GM19372 (cell line): Measurements from ENCODE around the gene PIK3CA.
"Not testable (repeated sequence)": the region's sequence is repeated elsewhere in the genome, so short reads cannot be mapped to it uniquely, and the experiment has no call there.

Experiments
- ATAC-seq: cut with Tn5 transposase; IDR thresholded peaks from one replicate; pipeline ENCODE4 v1.9.1; 2021; ENCODE audit warnings: mild to moderate bottlenecking, low read depth, moderate library complexity; ENCODE audit not compliant: unreplicated experiment

Gene PIK3CA

GRCh38 chr3:179258820-179259219, 110.7 kb downstream of the PIK3CA start:
- ATAC-seq = no peak

- ATAC-seq = not testable (repeated sequence)
Measured at GRCh38 chr3:179259959-179260756, 112.0 kb downstream of the PIK3CA start.

DNA sequence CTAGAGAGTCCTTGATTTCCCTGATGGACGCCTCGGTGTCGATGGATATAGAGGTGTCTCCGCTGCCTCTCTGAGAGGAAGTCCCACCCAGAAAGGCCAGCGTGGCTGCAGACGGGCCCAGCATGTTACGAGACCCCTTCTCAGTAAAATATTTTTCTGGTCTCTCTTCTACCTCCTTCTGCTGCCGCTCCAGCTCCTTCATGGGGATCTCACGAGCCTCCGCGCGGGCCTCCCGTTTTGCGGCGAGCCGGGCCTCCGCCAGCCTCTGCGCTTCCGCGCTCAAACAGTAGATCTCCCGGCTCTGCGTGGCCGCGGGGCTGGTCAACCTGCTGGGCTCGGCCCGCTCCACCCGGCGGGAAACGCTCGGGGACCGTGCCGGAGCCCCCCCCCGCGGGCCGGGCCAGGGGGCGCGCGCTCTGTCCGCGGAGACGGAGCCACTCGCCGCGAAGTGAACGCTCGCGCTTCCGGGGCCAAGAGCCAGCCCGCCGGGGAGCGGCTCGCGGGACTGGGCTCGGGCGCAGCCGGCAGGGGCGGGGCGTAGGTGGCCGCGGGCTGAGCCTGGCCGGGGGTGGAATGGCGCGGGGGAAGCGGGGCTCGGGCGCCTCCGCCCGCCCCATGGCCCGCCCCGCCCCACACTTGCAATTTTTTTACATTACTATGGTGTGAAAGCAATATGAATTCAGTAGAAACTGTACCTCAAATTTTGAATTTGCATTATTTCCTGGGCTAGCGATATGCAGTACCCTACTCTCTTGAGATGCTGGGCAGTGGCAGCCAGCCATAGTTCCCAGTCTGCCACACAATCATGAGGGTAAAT, 113.0 kb downstream of the PIK3CA start:
- ATAC-seq = peak; percentile 88

DNA sequence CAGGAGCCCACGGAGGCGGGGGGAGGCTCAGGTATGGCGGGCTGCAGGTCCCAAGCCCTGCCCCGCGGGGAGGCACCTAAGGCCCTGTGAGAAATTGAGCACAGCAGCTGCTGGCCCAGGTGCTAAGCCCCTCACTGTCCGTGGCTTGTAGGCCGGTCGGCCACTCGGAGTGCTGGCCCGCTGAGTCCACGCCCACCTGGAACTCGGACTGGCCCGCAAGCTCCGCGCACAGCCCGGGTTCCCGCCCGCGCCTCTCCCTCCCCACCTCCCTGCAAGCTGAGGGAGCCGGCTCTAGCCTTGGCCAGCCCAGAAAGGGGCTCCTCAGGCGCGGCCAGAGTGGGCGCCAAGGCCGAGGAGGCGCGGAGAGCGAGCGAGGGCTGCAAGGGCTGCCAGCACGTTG, 115.0 kb downstream of the PIK3CA start:
- no peak for ATAC-seq

DNA sequence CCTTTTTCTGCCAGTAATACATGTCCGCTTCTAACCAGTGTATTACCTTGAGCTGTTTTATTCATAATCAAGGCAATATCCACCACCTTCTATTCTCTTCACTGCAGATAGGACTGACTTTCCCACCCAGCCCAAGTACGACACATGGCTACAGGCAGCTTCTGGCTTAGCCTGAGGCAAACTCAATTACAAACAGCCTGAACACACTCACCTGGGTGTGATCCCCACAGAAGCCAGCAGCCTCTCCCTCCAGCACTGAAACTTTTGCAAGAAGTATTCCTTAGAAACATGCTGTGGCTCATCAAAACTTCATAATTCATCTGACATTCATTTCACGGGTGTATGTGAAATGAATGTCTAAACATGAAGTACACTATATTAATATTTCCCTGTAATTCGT, 116.3 kb downstream of the PIK3CA start:
- ATAC-seq = no peak

DNA sequence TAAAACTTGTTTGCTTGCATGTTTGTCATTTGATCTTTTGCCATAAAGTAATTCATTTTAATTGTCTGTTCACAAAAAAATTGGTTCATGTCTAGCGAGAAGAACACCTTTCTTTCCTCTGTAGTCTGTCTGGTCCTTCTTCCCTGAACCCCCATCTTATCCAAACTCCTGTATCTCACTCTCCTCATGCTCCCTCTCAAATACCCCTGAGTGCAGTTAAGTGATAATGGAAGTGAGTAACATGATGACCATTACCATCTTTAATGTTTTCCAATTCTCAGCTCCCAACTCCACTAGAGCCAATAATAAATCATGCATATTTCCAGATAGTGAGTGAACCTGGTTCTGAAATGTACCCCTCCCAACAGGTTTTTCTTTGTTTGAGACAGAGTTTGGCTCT, 116.9 kb downstream of the PIK3CA start:
- ATAC-seq = no peak

- ATAC-seq = peak; percentile 33
Measured at GRCh38 chr3:179265875-179266274, 117.7 kb downstream of the PIK3CA start.

- no peak for ATAC-seq
Measured at GRCh38 chr3:179266701-179267211, 118.6 kb downstream of the PIK3CA start.

- ATAC-seq = no peak
Measured at GRCh38 chr3:179268400-179269051, 120.4 kb downstream of the PIK3CA start.

DNA sequence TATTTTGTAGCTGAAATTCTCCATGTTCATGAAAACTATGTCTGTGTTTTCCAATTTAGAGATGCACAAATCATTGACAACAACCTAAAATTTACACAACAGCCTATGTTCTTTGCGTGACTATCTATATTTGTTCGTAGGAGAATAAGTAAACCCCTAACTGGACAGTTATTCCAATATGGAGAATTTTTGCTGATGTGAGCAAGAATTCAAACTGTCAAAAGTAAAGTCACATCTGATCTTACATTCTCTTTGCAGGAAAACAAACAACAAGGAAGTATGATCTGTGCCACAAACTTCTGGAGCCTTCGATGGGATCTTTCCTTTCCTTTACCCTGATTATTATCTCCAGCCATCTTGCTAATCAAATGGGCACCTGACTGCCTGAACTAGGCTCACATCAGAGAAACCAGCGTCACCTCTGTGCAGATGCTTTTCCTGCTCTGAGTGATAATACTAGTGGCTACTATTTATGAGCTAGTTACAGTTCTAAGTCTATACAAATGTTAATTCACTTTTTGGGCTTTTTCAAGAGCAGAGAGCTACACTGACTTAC, 121.1 kb downstream of the PIK3CA start:
- ATAC-seq = no peak

DNA sequence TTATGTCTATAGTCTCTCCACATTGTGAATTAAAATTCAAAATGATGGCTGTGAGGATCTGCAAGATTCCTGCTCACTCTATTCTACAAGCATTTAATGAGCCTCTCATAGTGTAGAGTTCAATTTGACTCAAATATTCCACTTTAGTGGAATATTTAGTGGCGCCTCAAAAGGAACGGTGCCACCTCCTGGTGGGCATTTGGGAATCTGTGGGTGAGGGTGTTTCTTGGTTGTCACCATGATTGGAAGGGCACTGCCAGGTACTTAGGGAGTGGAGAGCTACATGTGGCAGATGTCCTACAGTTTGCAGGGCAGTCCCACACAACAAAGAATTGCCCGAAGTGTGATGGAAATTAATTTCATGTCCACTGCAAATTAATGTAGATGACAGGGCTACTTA, 124.2 kb downstream of the PIK3CA start:
- ATAC-seq = no peak

DNA sequence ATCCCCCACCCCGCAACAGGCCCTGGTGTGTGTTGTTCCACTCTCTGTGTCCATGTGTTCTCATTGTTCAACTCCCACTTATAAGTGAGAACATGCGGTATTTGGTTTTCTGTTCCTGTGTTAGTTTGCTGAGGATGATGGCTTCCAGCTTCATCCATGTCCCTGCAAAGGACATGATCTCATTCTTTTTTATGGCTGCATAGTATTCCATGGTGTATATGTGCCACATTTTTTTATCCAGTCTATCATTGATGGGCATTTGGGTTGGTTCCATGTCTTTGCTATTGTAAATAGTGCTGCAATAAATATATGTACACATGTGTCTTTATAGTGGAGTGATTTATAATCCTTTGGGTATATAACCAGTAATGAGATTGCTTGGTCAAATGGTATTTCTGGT, 126.3 kb downstream of the PIK3CA start:
- ATAC-seq = not testable (repeated sequence)

- no peak for ATAC-seq
Measured at GRCh38 chr3:179276001-179276400, 127.8 kb downstream of the PIK3CA start.

DNA sequence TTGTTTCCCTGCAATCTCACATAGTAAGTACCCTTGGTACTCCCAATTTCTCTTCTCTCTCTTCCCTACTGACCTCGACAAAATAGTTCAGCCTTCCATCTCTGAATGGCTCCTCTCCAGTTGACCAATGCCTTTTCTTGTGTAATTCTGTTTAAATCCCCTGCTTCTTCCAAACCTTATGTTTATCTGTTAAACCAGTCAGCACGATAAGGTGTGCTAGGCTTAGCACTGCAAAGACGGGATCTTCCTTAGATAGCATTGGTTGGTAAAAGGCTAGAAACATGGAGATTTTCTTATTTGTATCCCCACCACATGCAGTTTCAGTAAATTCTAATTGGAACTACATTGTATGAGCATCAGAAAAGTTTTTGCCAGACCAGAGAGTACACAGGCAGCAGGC, 128.6 kb downstream of the PIK3CA start:
- no peak for ATAC-seq

GRCh38 chr3:179278151-179278550, 130.0 kb downstream of the PIK3CA start:
- ATAC-seq = no peak

DNA sequence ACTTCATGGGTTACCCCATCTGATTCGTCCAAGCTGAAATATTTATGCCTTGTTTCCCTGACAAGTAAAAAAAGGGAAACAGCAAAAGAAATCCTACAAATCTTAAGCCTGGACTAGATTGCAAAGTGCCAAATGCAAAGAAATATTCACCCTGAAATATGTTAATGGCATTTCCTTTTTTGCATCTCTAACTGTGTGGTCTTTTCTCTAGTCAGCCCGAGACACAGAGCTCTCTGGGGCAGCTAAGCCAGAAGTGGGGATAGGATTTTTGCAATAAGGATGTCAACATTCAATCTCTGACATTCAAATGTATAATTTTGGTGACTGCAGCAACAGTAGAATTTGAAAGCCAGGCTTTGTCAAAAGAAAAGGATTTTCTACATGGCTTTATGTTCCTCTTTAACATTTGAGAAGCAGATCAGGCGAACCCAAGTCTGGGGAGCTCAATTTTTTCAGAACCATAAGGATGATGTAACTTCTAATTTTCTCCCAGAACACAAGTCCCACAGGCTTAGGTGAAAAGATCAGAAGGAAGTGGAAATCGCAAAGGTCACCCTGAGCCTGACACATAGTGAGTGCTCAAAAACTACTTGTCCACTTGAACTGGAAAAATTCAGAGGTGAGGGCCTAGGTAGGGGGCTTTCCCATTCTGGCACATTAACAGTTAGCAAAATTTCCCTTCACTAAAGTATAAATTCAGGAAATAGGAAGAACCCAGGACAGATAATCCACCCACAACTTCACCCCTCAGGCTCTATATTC, 131.0 kb downstream of the PIK3CA start:
- ATAC-seq = no peak

GRCh38 chr3:179279837-179280236, 131.7 kb downstream of the PIK3CA start:
- no peak for ATAC-seq

- ATAC-seq = no peak
Measured at GRCh38 chr3:179281825-179282224, 133.7 kb downstream of the PIK3CA start.

DNA sequence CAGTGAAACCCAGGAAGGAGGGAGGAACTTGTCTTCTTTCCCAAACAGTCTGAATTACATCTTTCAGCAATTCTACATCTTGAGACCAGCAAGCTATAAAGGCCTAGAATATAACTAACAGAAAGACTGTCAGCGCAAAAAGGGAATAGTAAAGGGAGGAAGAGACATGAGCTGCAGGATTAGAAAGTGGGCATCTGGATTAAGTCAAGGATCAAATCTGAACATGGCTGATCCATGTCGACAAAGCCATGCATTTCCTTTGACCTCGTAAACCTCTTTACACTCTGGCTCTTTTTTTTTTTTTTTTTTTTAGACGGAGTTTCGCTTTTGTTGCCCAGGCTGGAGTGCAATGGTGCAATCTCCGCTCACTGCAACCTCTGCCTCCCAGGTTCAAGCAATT, 138.2 kb downstream of the PIK3CA start:
- no peak for ATAC-seq

DNA sequence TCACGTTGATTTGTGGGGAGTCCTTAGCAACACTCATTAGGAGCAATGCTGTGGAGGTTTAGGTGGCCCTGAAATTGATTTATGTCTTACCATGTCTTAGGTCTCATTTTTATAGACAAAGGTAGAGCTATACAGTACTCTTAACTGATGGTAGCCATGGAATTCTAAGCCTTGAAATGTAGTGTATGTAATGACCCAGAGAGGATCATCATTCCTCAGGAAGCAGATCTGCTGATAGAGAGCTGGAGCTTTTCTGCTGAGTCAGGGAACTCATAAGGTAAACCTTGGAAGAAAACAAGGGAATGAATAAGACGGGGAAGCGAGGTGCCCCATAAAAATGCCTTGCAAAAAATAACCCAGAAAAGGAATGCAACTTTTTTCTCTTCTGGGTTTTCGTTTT, 140.7 kb downstream of the PIK3CA start:
- no peak for ATAC-seq
